Fibroblast of lung (primary cell): Measurements from ENCODE around the gene SLC44A4. TPM values are rescaled to one million over a fixed set of nuclear protein-coding genes. Genes with fewer than 3 reads are reported as not detected.
"Not testable (repeated sequence)": the region's sequence is repeated elsewhere in the genome, so short reads cannot be mapped to it uniquely, and the experiment has no call there.

Source experiments
- DNase-seq, 2 donors: peaks; one replicate each; pipeline versions ENCODE4 v3.0.0 to v3.0.0-alpha.2; 2010; ENCODE audit warnings: low read depth in 2 of 2
- H2AFZ ChIP-seq: 2 replicates; pipeline ENCODE4 v1.5.1; 2012; ENCODE audit warnings: low read length, control low read depth, inconsistent platforms
- H3K27ac ChIP-seq: 2 replicates; pipeline ENCODE4 v1.5.1; 2011; ENCODE audit warnings: low read length, control low read depth; ENCODE audit not compliant: insufficient read depth
- H3K27me3 ChIP-seq: 2 replicates; pipeline ENCODE4 v1.5.1; 2011; ENCODE audit warnings: mild to moderate bottlenecking, low read length; ENCODE audit not compliant: control insufficient read depth, insufficient read depth
- H3K36me3 ChIP-seq: 2 replicates; pipeline ENCODE4 v1.5.1; 2011; ENCODE audit warnings: low read length; ENCODE audit not compliant: control insufficient read depth, insufficient read depth
- H3K4me1 ChIP-seq: 2 replicates; pipeline ENCODE4 v1.5.1; 2011; ENCODE audit warnings: low read length; ENCODE audit not compliant: control insufficient read depth, insufficient read depth; ENCODE audit errors: extremely low read depth
- H3K4me2 ChIP-seq: 2 replicates; pipeline ENCODE4 v1.5.1; 2011; ENCODE audit warnings: low read length, control low read depth; ENCODE audit not compliant: insufficient read depth; ENCODE audit errors: extremely low read depth
- H3K4me3 ChIP-seq, 4 experiments: fragments of 200-600 bp in 1 of 4; sonication (generic) in 1 of 4; replicated peaks in 1 of 4; 2 replicates each; pipeline ENCODE4 v1.5.1; 2011 to 2016; ENCODE audit warnings: low read length in 4 of 4, low read depth in 3 of 4, mild to moderate bottlenecking in 3 of 4, control low read depth in 2 of 4, inconsistent platforms in 1 of 4, mixed read lengths in 1 of 4; ENCODE audit not compliant: insufficient read depth in 1 of 4; ENCODE audit errors: control extremely low read depth in 1 of 4
- H3K79me2 ChIP-seq: 2 replicates; pipeline ENCODE4 v1.5.1; 2012; ENCODE audit warnings: mild to moderate bottlenecking, low read length, inconsistent platforms; ENCODE audit not compliant: control insufficient read depth, insufficient read depth
- H3K9ac ChIP-seq: 2 replicates; pipeline ENCODE4 v1.5.1; 2011; ENCODE audit warnings: mild to moderate bottlenecking, low read length, control low read depth; ENCODE audit not compliant: insufficient read depth
- H3K9me3 ChIP-seq: 2 replicates; pipeline ENCODE4 v1.5.1; 2012; ENCODE audit warnings: low read depth, low read length; ENCODE audit not compliant: control insufficient read depth, insufficient read depth
- H4K20me1 ChIP-seq: 2 replicates; pipeline ENCODE4 v1.5.1; 2011; ENCODE audit warnings: low read length; ENCODE audit not compliant: control insufficient read depth, insufficient read depth; ENCODE audit errors: extremely low read depth
- EZH2 ChIP-seq: IDR thresholded peaks from 2 replicates; pipeline ENCODE4 v1.5.1; 2012; ENCODE audit warnings: low read length, control low read depth, mild to moderate bottlenecking; ENCODE audit errors: missing control alignments
- polyA plus RNA-seq, 2 donors: library from polyadenylated mRNA; depleted of rRNA in 1 of 2; stranded (reverse) in 1 of 2; unstranded in 1 of 2; fragments of >200 nt; gene quantifications; 2 replicates each; pipeline ENCODE4 v1.2.1, GENCODE V29; 2011 to 2012; ENCODE audit warnings: missing spikeins in 1 of 2
- total RNA-seq: library from RNA; depleted of rRNA; stranded (reverse); fragments of >200 nt; gene quantifications from 2 replicates; pipeline ENCODE4 v1.2.1, GENCODE V29; 2014
- TF ChIP-seq, protein P1 (sequence below), 2 donors: IDR thresholded peaks in 1 of 2; conservative IDR thresholded peaks in 1 of 2; 1 replicate in 1 of 2; 2 replicates in 1 of 2; pipeline ENCODE4 v1.5.1; 2011 to 2012; ENCODE audit warnings: low read length in 2 of 2, control low read depth in 1 of 2, inconsistent platforms in 1 of 2, low read depth in 1 of 2, mild to moderate bottlenecking in 1 of 2

SLC44A4 gene
- total and polyA plus RNA-seq, 2 donors (not counting 1 experiment from before 2014, with no cell fraction given): not detected

DNA sequence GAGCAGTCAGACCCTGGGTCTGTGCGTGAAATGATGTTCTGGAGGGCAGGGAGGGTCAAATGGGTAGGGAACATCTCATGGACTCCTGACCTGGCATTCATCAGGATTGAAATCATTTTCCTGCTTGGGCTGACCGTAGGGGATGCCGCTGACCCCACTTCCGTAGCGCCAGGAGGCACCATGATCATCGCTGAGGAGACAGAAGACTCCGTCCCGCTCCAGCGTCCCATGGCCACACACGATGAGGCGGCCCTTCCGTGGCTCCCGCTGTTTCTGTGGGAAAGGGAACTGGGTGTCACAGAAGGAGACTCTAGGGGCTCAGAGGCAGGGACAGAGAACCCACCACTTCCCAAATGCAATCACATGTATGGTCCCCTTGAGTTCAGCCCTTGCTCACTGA is 18.4 kb downstream of the SLC44A4 start:
- no peak overlapping the region for H3K9ac ChIP-seq
- no peaks in the 10 kb centered on the region for H3K27me3 ChIP-seq
- no peak for TF ChIP-seq EZH2
- TF ChIP-seq, protein P1, sequence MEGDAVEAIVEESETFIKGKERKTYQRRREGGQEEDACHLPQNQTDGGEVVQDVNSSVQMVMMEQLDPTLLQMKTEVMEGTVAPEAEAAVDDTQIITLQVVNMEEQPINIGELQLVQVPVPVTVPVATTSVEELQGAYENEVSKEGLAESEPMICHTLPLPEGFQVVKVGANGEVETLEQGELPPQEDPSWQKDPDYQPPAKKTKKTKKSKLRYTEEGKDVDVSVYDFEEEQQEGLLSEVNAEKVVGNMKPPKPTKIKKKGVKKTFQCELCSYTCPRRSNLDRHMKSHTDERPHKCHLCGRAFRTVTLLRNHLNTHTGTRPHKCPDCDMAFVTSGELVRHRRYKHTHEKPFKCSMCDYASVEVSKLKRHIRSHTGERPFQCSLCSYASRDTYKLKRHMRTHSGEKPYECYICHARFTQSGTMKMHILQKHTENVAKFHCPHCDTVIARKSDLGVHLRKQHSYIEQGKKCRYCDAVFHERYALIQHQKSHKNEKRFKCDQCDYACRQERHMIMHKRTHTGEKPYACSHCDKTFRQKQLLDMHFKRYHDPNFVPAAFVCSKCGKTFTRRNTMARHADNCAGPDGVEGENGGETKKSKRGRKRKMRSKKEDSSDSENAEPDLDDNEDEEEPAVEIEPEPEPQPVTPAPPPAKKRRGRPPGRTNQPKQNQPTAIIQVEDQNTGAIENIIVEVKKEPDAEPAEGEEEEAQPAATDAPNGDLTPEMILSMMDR (conservative IDR thresholded peaks at IDR 0.05 in 1 of 2, IDR thresholded peaks at IDR 0.05 in 1 of 2; ENCODE audit: low read depth in 1 of 2, low read length in 2 of 2): no peak
- no peak overlapping the region for H3K27ac ChIP-seq
- H3K4me1 ChIP-seq: peaks cover 4% of the 10 kb centered on the region
- no peaks in the 10 kb centered on the region for H3K9me3 ChIP-seq
- H3K4me3 ChIP-seq: no peak overlapping the region
- peaks cover 14% of the 10 kb centered on the region for H3K36me3 ChIP-seq
- H2AFZ ChIP-seq: no peak overlapping the region
- no peak for DNase-seq
- H4K20me1 ChIP-seq: no peaks in the 10 kb centered on the region
- no peak overlapping the region for H3K4me2 ChIP-seq
- peaks cover 6% of the 10 kb centered on the region for H3K79me2 ChIP-seq

GRCh38 chr6:31859923-31860322 is 18.9 kb downstream of the SLC44A4 start:
- TF ChIP-seq, protein P1 (conservative IDR thresholded peaks at IDR 0.05 in 1 of 2, IDR thresholded peaks at IDR 0.05 in 1 of 2; ENCODE audit: low read depth in 1 of 2, low read length in 2 of 2): no peak
- TF ChIP-seq EZH2: no peak
- Histone ChIP-seq H3K4me2 (no peak overlapping the region), H3K4me3 (no peak overlapping the region), H2AFZ (no peak overlapping the region), H4K20me1 (no peaks in the 10 kb centered on the region), H3K79me2 (peaks cover 6% of the 10 kb centered on the region), H3K27me3 (no peaks in the 10 kb centered on the region), H3K9me3 (no peaks in the 10 kb centered on the region), H3K27ac (no peak overlapping the region), H3K9ac (no peak overlapping the region), H3K36me3 (peaks cover 14% of the 10 kb centered on the region), H3K4me1 (peaks cover 4% of the 10 kb centered on the region)
- DNase-seq: no peak

GRCh38 chr6:31858707-31859106 is 20.1 kb downstream of the SLC44A4 start:
- H3K4me3 ChIP-seq: no peak overlapping the region
- no peak overlapping the region for H3K4me2 ChIP-seq
- TF ChIP-seq EZH2: no peak
- TF ChIP-seq, protein P1 (conservative IDR thresholded peaks at IDR 0.05 in 1 of 2, IDR thresholded peaks at IDR 0.05 in 1 of 2; ENCODE audit: low read depth in 1 of 2, low read length in 2 of 2): no peak
- peaks cover 4% of the 10 kb centered on the region for H3K4me1 ChIP-seq
- no peaks in the 10 kb centered on the region for H4K20me1 ChIP-seq
- no peak overlapping the region for H3K27ac ChIP-seq
- H3K36me3 ChIP-seq: peaks cover 14% of the 10 kb centered on the region
- no peak overlapping the region for H2AFZ ChIP-seq
- no peak for DNase-seq
- H3K9me3 ChIP-seq: no peaks in the 10 kb centered on the region
- no peaks in the 10 kb centered on the region for H3K27me3 ChIP-seq
- no peak overlapping the region for H3K9ac ChIP-seq
- H3K79me2 ChIP-seq: peaks cover 6% of the 10 kb centered on the region

DNA sequence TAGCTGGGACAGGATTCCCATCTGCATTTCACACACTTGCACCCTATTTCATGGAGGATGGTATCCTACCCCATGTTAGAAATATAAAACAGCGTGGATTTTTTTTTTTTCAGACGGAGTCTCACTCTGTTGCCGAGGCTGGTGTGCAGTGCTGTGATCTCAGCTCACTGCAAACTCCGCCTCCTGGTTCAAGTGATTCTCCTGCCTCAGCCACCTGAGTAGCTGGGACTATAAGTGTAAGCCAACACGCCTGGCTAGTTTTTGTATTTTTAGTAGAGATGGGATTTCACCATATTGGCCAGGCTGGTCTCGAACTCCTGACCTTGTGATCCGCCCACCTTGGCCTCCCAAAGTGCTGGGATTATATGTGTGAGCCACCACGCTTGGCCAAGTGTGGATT is 21.0 kb downstream of the SLC44A4 start:
- DNase-seq, H3K9me3 ChIP-seq, H3K9ac ChIP-seq, H3K79me2 ChIP-seq, H3K4me2 ChIP-seq, H3K4me1 ChIP-seq, H3K27me3 ChIP-seq, H2AFZ ChIP-seq, H3K27ac ChIP-seq, H3K4me3 ChIP-seq, H4K20me1 ChIP-seq: not testable (repeated sequence)
- peaks cover 14% of the 10 kb centered on the region for H3K36me3 ChIP-seq
